GM19455 (cell line): ENCODE results near the gene SCT.
"Not testable (repeated sequence)": the region's sequence is repeated elsewhere in the genome, so short reads cannot be mapped to it uniquely, and the experiment has no call there.

Experiments
- ATAC-seq: cut with Tn5 transposase; IDR thresholded peaks from one replicate; pipeline ENCODE4 v1.9.1; 2021; ENCODE audit not compliant: unreplicated experiment

Gene SCT

GRCh38 chr11:626475-627307 lies at the start of gene SCT:
Gene SCT, minus strand, starts transcription at chr11:627181. Its CDS starts 38 bp downstream, at chr11:627143.
- ATAC-seq: no peak

GRCh38 chr11:674406-674805 lies 47.4 kb upstream of the SCT start:
- ATAC-seq: no peak

- ATAC-seq: no peak
Measured at GRCh38 chr11:673866-674265, 46.9 kb upstream of the SCT start.

GRCh38 chr11:665704-666281 lies 38.8 kb upstream of the SCT start:
- ATAC-seq: no peak

- no peak for ATAC-seq
Measured at GRCh38 chr11:665062-665703, 38.2 kb upstream of the SCT start.

- no peak for ATAC-seq
Measured at GRCh38 chr11:662689-663274, 35.8 kb upstream of the SCT start.

- no peak for ATAC-seq
Measured at GRCh38 chr11:660681-661444, 33.9 kb upstream of the SCT start.

GRCh38 chr11:660281-660680 lies 33.3 kb upstream of the SCT start:
- no peak for ATAC-seq

GRCh38 chr11:659532-660085 lies 32.6 kb upstream of the SCT start:
- ATAC-seq: no peak

GRCh38 chr11:657691-658126 lies 30.7 kb upstream of the SCT start:
- no peak for ATAC-seq

GRCh38 chr11:656866-657265 lies 29.9 kb upstream of the SCT start:
- ATAC-seq: no peak

- ATAC-seq: no peak
Measured at GRCh38 chr11:656426-656825, 29.4 kb upstream of the SCT start.

- no peak for ATAC-seq
Measured at GRCh38 chr11:655036-655726, 28.2 kb upstream of the SCT start.

- not testable (repeated sequence) for ATAC-seq
Measured at GRCh38 chr11:654444-654843, 27.5 kb upstream of the SCT start.

GRCh38 chr11:653837-654236 lies 26.9 kb upstream of the SCT start:
- ATAC-seq: no peak

- not testable (repeated sequence) for ATAC-seq
Measured at GRCh38 chr11:653136-653535, 26.2 kb upstream of the SCT start.

- no peak for ATAC-seq
Measured at GRCh38 chr11:650482-650881, 23.5 kb upstream of the SCT start.

GRCh38 chr11:647672-648158 lies 20.7 kb upstream of the SCT start:
- ATAC-seq: not testable (repeated sequence)

- no peak for ATAC-seq
Measured at GRCh38 chr11:646214-646613, 19.2 kb upstream of the SCT start.

- ATAC-seq: no peak
Measured at GRCh38 chr11:645536-645935, 18.6 kb upstream of the SCT start.
